GM20000 (cell line): ENCODE measurements around the gene CNGA1.

Source experiments
- DNase-seq: peaks from one replicate; pipeline ENCODE4 v3.0.0; 2012; ENCODE audit warnings: low spot score
- TF ChIP-seq, protein P1 (sequence below): IDR thresholded peaks from 2 replicates; pipeline ENCODE4 v1.5.1; 2012; ENCODE audit warnings: mild to moderate bottlenecking, control low read depth; ENCODE audit errors: extremely low read depth, missing control alignments

Gene CNGA1

DNA sequence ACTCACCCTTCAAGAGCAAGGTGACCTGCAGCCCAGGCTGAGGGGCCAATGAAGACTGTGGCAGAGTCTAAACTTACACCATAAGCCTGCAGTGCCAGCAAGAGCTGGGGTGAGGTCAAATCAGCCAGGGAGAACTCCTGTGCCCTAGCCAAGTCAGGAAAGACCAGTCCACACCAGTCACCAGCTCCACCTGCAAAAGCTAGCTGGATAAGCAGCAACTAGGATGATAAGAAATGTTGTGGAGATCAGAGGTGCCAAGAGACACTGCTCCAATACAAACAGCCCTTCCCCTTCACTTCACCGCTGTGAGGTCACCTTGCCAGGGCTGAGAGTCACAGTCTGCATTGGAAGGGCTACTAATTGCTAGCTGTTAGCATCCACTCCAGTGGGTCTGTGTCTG is 31.4 kb upstream of the CNGA1 start:
- TF ChIP-seq, protein P1, sequence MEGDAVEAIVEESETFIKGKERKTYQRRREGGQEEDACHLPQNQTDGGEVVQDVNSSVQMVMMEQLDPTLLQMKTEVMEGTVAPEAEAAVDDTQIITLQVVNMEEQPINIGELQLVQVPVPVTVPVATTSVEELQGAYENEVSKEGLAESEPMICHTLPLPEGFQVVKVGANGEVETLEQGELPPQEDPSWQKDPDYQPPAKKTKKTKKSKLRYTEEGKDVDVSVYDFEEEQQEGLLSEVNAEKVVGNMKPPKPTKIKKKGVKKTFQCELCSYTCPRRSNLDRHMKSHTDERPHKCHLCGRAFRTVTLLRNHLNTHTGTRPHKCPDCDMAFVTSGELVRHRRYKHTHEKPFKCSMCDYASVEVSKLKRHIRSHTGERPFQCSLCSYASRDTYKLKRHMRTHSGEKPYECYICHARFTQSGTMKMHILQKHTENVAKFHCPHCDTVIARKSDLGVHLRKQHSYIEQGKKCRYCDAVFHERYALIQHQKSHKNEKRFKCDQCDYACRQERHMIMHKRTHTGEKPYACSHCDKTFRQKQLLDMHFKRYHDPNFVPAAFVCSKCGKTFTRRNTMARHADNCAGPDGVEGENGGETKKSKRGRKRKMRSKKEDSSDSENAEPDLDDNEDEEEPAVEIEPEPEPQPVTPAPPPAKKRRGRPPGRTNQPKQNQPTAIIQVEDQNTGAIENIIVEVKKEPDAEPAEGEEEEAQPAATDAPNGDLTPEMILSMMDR = no peak
- DNase-seq = no peak

DNA sequence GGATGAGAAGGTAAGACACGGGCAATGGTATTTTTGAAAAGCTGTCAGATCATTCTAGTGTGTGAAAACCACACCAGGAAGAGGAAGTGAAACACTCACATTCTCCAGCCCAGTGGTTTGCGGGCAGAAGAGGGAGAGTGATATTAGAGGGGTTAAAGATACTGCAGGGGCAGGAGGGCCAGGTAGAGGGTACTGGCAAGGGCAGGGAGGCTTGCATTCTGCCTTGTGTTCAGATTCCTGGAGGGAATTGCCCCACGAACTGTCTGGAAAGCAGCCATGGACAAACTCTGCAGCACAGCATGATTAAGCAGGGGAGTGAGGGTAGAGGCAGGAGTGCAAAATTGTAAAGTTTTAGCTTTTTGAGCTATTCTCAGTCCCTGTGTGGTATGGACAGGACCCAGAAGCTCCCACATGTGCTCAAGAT is 31.0 kb upstream of the CNGA1 start:
- TF ChIP-seq, protein P1 = no peak
- DNase-seq = peak; percentile 65

DNA sequence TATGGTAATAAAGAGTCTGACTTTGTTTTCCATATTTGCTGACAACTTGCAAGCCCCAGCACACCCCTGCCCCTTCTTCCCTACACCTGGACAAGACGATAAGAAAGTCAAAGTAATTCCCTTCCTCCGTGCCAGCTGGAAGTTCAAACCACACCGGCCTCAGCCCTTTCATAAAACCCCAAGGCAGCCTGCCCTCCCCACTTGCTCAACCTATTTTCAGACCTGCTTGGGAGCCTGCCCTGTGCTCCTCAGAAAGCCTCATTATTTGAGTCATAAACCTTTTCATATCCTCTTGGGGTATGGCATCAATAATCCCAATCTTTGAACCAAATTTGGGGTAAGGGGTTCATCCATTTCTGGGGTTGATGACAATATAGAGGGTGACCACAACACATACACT is 29.6 kb upstream of the CNGA1 start:
- no peak for DNase-seq
- TF ChIP-seq, protein P1 = no peak

DNA sequence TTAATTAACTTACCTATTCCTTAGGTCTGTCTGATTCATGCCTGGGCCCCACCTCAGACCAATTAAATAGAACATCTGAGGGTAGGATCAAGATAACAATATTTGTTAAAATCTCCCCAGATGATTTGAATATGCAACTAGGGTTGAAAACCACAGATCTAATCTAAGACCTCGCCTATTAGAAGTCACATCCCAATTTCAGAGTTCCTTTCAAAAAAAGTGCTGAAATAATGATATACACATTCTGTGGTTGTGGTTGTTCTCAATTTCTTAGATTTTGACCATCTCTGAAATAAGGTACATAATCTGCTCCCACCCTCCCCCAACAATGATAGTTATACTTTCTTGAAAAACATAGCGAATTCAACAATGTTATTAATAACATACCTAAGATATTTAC is 27.8 kb upstream of the CNGA1 start:
- TF ChIP-seq, protein P1 = no peak
- no peak for DNase-seq

DNA sequence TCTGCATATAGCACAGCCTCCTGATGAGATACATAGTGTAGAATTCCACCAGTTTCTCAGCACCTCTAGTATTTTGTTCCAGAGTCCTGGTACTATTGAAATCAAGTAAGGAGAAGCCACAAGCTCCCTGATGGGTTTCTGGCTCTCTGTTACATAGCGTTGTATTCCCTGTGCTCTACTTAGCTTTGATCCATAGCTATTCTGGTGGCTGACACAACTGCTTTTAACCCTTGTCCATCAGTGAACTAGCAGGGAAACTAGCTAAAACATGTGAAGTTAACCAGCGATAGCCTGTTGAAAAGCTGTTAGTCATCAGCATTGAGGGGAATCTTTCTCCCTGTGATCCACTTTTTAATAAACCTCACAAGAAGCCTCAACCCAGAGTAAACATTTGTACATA is 27.0 kb upstream of the CNGA1 start:
- TF ChIP-seq, protein P1 = no peak
- DNase-seq = no peak

DNA sequence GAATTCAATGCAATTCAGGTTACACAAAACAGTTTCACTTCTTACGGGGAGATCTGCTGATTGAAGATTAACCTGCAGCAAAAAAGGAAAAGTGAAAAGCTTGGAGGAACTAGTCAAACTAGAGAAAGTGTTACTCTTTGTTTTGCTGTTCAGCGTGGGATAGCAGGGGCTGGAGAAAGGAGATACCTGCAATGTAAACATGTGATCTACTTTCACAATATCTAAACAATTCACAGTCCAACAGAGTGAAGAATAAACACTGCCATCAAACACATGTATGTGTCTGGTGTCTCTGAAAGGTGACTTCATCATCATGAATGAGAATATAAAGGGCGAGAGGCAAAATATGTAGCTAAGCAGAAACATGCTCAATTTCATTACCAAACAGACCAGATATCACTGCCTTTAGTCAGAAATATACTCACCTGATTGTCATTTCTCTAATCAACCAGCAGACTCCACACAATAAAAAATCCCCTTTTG is 26.5 kb upstream of the CNGA1 start:
- TF ChIP-seq, protein P1 = no peak
- DNase-seq = no peak

DNA sequence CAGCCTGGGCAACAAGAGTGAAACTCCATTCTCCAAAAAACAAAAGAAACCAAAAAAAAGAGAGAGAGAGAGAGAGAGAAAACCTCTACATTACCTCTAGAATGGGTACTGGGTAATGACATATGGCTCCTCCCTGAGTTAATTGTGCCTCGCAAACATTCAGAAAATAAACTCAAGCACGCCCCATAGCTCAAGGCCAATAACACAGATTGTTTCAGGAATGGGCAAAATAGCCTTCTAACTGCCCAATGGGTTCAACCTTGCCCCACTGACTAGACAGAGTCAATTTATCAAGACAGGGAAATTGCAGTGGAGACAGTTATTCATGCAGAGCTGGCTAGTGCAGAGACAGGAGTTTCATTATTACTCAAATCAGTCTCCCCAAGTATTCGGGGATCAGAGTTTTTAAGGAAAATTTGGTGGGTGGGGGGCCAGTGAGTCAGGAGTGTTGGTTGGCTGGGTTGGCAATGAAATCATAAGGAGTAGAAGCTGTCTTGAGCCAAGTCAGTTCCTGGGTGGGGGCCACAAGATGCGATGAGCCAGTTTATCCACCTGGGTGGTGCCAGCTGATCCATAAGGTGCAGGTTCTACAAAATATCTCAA is 25.2 kb upstream of the CNGA1 start:
- no peak for DNase-seq
- TF ChIP-seq, protein P1 = no peak
